Cerebellar nuclear complex (tissue), 1 donor: ENCODE measurements around the gene MYOF.
"Not testable (repeated sequence)": the region's sequence is repeated elsewhere in the genome, so short reads cannot be mapped to it uniquely, and the experiment has no call there.

ENCODE experiments used
- DNase-seq, 2 experiments: peaks; one replicate each; lab custom pipeline; 2025; lab: John Stamatoyannopoulos, UW

MYOF gene

GRCh38 chr10:93481637-93482144, 443 bp downstream of the MYOF start:
- DNase-seq = no peak

GRCh38 chr10:93478873-93479272, 3.3 kb downstream of the MYOF start:
- no peak for DNase-seq

- no peak for DNase-seq
These were observed 5.4 kb downstream of the MYOF start for GRCh38 chr10:93476756-93477155.

- DNase-seq = no peak
These were observed 6.3 kb downstream of the MYOF start for GRCh38 chr10:93475871-93476270.

- no peak for DNase-seq
These were observed 6.9 kb downstream of the MYOF start for GRCh38 chr10:93475227-93475626.

GRCh38 chr10:93473804-93474472, 8.2 kb downstream of the MYOF start:
- DNase-seq = no peak

- no peak for DNase-seq
These were observed 9.0 kb downstream of the MYOF start for GRCh38 chr10:93473161-93473560.

GRCh38 chr10:93471110-93471651, 11.0 kb downstream of the MYOF start:
- DNase-seq = no peak

GRCh38 chr10:93469454-93469853, 12.7 kb downstream of the MYOF start:
- DNase-seq = no peak

- no peak for DNase-seq
These were observed 13.5 kb downstream of the MYOF start for GRCh38 chr10:93468461-93469213.

GRCh38 chr10:93467635-93468034, 14.5 kb downstream of the MYOF start:
- not testable (repeated sequence) for DNase-seq

- DNase-seq = no peak
These were observed 16.1 kb downstream of the MYOF start for GRCh38 chr10:93465806-93466675.

- no peak for DNase-seq
These were observed 17.3 kb downstream of the MYOF start for GRCh38 chr10:93464776-93465388.

GRCh38 chr10:93463723-93464476, 18.2 kb downstream of the MYOF start:
- no peak for DNase-seq

- no peak for DNase-seq
These were observed 19.3 kb downstream of the MYOF start for GRCh38 chr10:93462881-93463280.

GRCh38 chr10:93462371-93462770, 19.8 kb downstream of the MYOF start:
- no peak for DNase-seq

- DNase-seq = no peak
These were observed 20.3 kb downstream of the MYOF start for GRCh38 chr10:93461807-93462178.

GRCh38 chr10:93461109-93461806, 20.9 kb downstream of the MYOF start:
- DNase-seq = no peak

- DNase-seq = no peak
These were observed 22.7 kb downstream of the MYOF start for GRCh38 chr10:93459466-93459865.

GRCh38 chr10:93458821-93459257, 23.3 kb downstream of the MYOF start:
- DNase-seq = no peak
